D721Med (cell line): ENCODE data around the gene IDE.
"Not testable (repeated sequence)": the region's sequence is repeated elsewhere in the genome, so short reads cannot be mapped to it uniquely, and the experiment has no call there.

ENCODE experiments used
- DNase-seq: peaks from one replicate; pipeline ENCODE4 v3.0.0; 2011; ENCODE audit warnings: low spot score; ENCODE audit not compliant: insufficient read length
- FAIRE-seq: peaks from 2 replicates; lab custom pipeline; 2011; peaks lifted over from hg19 to GRCh38; lab: Jason Lieb, UNC
- CTCF ChIP-seq: IDR thresholded peaks from 2 replicates; pipeline ENCODE4 v1.5.1; 2012; ENCODE audit warnings: mild to moderate bottlenecking, control low read depth; ENCODE audit not compliant: insufficient read depth; ENCODE audit errors: missing control alignments

The IDE gene

GRCh38 chr10:92450896-92451295 is 123.0 kb downstream of the IDE start:
- no peak for DNase-seq
- no peak for TF ChIP-seq CTCF
- no peak for FAIRE-seq

DNA sequence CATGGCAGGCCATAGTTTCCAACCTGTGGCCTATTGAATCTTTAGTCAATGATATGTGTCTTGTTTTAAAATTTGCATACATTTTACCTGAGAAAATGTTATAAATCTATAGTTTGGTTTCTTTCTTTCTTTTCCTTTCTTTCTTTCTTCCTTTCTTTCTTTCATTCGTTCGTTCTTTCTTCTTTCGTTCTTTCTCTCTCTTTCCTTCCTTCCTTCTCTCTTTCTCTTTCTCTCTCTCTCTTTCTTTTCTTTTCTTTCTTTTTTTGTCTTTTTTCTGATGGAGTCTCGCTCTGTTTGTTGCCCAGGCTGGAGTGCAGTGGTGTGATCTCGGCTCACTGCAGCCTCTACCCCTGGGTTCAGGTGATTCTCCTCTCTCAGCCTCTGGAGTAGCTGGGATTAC is 133.3 kb downstream of the IDE start:
- no peak for FAIRE-seq
- no peak for TF ChIP-seq CTCF
- no peak for DNase-seq

GRCh38 chr10:92438220-92438619 is 135.7 kb downstream of the IDE start:
- FAIRE-seq (no peak), DNase-seq (no peak)
- no peak for TF ChIP-seq CTCF

GRCh38 chr10:92436611-92437010 is 137.3 kb downstream of the IDE start:
- FAIRE-seq (no peak), DNase-seq (no peak)
- TF ChIP-seq CTCF, result no peak

GRCh38 chr10:92436065-92436464 is 137.8 kb downstream of the IDE start:
- DNase-seq, FAIRE-seq: not testable (repeated sequence)

DNA sequence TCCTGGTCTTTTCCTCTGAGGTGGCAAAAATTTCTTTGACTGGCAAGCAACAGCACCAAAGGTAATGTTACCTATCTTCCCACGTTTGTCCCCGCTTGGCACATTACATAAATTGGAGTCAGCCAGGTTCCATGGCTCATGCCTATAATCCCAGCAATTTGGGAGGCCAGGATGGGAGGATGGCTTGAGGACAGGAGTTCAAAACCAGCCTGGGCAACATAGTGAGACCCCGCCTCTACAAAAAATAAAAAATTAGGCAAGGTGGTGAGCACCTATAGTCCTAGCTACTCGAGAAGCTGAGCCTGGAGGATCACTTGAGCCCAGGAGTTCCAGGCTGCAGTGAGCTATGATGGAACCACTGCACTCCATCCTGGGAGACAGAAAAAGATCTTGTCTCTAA is 139.5 kb downstream of the IDE start:
- FAIRE-seq (no peak), DNase-seq (no peak)
- TF ChIP-seq CTCF, result no peak

GRCh38 chr10:92432596-92432995 is 141.3 kb downstream of the IDE start:
- no peak for TF ChIP-seq CTCF
- DNase-seq (no peak), FAIRE-seq (no peak)

GRCh38 chr10:92430103-92430502 is 143.8 kb downstream of the IDE start:
- no peak for DNase-seq
- TF ChIP-seq CTCF, result no peak
- no peak for FAIRE-seq
